ENCODE results near the gene NPLOC4.

GRCh38 chr17:81599719-81600486 lies 37.0 kb downstream of the NPLOC4 start:
- TF ChIP-seq CTCF (IDR thresholded peaks at IDR 0.05) (no peak), POLR2A (IDR thresholded peaks at IDR 0.05) (no peak)

Data from body of pancreas (tissue), 4 donors.